Psoas muscle (tissue), 8 donors: ENCODE data around the gene IL6. TPM values are rescaled to one million over a fixed set of nuclear protein-coding genes. Genes with fewer than 3 reads are reported as not detected.
A peak's percentile ranks its signal among the peaks of the same experiment; 100 is the strongest.
"Not testable (repeated sequence)": the region's sequence is repeated elsewhere in the genome, so short reads cannot be mapped to it uniquely, and the experiment has no call there.

Source experiments
- ATAC-seq, 4 donors: fragments of 200-7000 bp; cut with Tn5 transposase; one replicate each; pipeline ENCODE4 v1.9.1; 2020; ENCODE audit warnings: moderate library complexity in 3 of 4, mild to moderate bottlenecking in 2 of 4
- DNase-seq, 2 donors: peaks; one replicate each; pipeline ENCODE4 v3.0.0-alpha.2; 2020
- H3K27ac ChIP-seq: fragments of 200-600 bp; one replicate; pipeline ENCODE4 v1.8.0; 2022
- H3K27me3 ChIP-seq, 3 donors: fragments of 200-600 bp in 1 of 3; one replicate each; pipeline versions ENCODE4 v1.6.1 to v1.8.0; 2013 to 2022; ENCODE audit warnings: low read length in 2 of 3, mild to moderate bottlenecking in 2 of 3, moderate library complexity in 1 of 3; ENCODE audit not compliant: insufficient read depth in 3 of 3
- H3K36me3 ChIP-seq, 2 donors: fragments of 200-600 bp in 1 of 2; one replicate each; pipeline versions ENCODE4 v1.6.1 to v1.8.0; 2013 to 2022; ENCODE audit warnings: low read depth in 1 of 2, mild to moderate bottlenecking in 1 of 2, moderate library complexity in 1 of 2; ENCODE audit not compliant: insufficient read depth in 1 of 2
- H3K4me1 ChIP-seq: fragments of 200-600 bp; one replicate; pipeline ENCODE4 v1.8.0; 2022
- H3K4me3 ChIP-seq: fragments of 200-600 bp; one replicate; pipeline ENCODE4 v1.8.0; 2022; ENCODE audit warnings: mild to moderate bottlenecking
- H3K9me3 ChIP-seq: fragments of 200-600 bp; one replicate; pipeline ENCODE4 v1.8.0; 2022
- CTCF ChIP-seq: fragments of 200-600 bp; IDR thresholded peaks from one replicate; pipeline ENCODE4 v1.8.0; 2022; ENCODE audit warnings: antibody characterized with exemption
- WGBS, 3 donors: extraction: QIAGEN DNeasy Blood & Tissue Kit; methylation state at CpG; one replicate each; pipeline versions ENCODE4 v1.1.6 to v1.1.7; 2013; 5-methylcytosine and 5-hydroxymethylcytosine counted together
- intact Hi-C, 2 donors: fragments of 100-400 bp; cut with DNase I; formaldehyde crosslinking; loops; one replicate each; pipeline versions ENCODE4 v1.11.0 to v1.14.2; 2022
- polyA plus RNA-seq, 3 donors: library from polyadenylated mRNA; stranded (reverse); fragments of 200-250 nt; gene quantifications; one replicate each; pipeline ENCODE4 v1.2.3, GENCODE V29; 2013
- total RNA-seq, 4 donors: library from RNA; stranded (reverse); fragmentation: NEBNext Ultra II Directional in 2 of 4; extraction: Animal tissue kit (Norgen Biotek cat#: 25700) in 2 of 4; gene quantifications; one replicate each; pipeline versions ENCODE4 v1.2.1 to v1.2.4, GENCODE V29; 2021 to 2023
- donor health status: healthy with polysubstance abuse.
- donor health status: DM: no; HTN: no; CAD: no; lungs with moderate emphysema.
- donor health status: Bipolar disorder and iron deficiency.
- donor health status: healthy.
- donor health status: DM: yes; HTN: yes; CAD: no.
- donor health status: DM: no; HTN: no; CAD: no.
- donor health status: DM: no; HTN: no; CAD: no.
- donor health status: DM: yes; HTN: yes; CAD: no.

Gene IL6
- total and polyA plus RNA-seq, 7 donors = 0.51 to 4.6 (median 1.6) TPM; not detected in 1

DNA sequence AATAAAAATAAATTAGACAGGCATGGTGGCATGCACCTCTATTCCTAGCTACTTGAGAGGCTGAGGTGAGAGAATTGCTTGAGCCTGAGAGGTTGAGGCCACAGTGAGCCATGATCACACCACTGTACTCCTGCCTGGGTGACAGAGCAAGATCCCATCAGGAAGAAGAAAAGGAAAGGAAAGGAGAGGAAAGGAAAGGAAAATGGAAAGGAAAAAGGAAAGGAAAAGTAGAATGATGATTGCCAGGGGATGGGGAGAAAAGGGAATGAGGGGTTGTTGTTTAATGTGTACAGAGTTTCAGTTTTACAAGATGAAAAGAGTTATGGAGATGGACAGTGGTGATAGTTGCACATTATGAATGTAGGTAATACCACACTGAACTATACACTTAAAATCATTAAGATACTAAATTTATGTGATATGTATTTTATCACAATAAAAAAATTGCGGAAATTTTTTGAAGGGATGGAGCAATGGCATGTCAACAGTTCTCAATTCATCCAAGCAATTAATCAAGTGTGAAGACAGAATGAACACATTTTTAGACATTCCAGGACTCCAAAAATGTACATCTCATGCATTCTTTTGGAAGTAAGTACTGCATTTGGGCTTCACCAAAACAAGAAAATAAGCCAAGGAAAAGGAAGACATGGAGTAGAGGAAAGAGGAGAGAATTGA, 44.3 kb downstream of the IL6 start:
- Histone ChIP-seq H3K27me3 (no peaks in the 10 kb centered on the region), H3K4me3 (no peak overlapping the region), H3K27ac (no peak overlapping the region), H3K9me3 (no peaks in the 10 kb centered on the region), H3K4me1 (no peaks in the 10 kb centered on the region), H3K36me3 (no peaks in the 10 kb centered on the region)
- no peak for TF ChIP-seq CTCF
- intact Hi-C loops = no loop called here
- DNase-seq = no peak
- 93 to 95% (median 95%) methylated on average over 1 of the region's 1 CpG for WGBS, 3 donors
- ATAC-seq = no peak

DNA sequence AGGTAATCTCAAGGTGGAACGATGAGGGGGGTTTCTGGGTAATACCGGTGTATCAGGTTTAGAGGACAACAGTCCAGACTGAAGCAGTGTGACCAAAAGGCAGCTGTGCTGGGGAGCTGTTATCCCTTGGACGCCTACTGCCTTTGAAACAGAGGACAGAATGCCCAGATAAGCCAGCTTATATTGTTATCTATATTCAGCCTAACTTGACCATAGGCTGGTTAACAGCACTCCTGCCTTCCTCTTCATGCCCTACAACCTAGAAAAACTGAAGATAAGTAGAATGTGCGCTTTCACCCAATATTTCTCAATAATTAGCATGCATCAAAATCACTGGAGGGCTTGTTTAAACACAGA, 44.9 kb downstream of the IL6 start:
- Histone ChIP-seq H3K9me3 (no peaks in the 10 kb centered on the region), H3K4me3 (no peak overlapping the region), H3K27me3 (no peaks in the 10 kb centered on the region), H3K4me1 (no peaks in the 10 kb centered on the region), H3K27ac (no peak overlapping the region), H3K36me3 (no peaks in the 10 kb centered on the region)
- DNase-seq (no peak), ATAC-seq (no peak)
- intact Hi-C loops = no loop called here
- WGBS, 3 donors = 58 to 64% (median 58%) methylated on average over 4 of the region's 4 CpGs
- no peak for TF ChIP-seq CTCF

DNA sequence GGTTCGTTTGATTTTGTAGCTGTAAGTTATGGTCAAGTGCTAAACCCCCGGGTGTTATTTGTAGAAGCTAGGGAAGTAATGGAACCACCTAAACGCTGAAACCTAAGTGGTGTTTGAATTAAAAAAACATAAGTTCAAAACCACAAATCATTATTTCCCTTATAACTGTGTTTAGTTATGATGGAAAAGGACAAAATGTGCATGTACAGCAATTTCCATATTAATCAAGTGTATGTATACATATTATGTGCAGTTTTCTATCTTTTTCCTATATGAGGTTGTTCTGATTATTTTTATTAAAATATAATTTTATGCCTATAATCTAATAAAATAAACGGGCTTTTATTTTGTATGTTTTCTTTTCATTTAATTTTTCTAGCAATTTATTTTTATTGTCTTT, 45.9 kb downstream of the IL6 start:
- no peaks in the 10 kb centered on the region for H3K9me3 ChIP-seq
- no peak for TF ChIP-seq CTCF

GRCh38 chr7:22776964-22777363, 50.0 kb downstream of the IL6 start:
- no peak for ATAC-seq

More for the DNA sequence above, 45.9 kb downstream of the IL6 start:
- Histone ChIP-seq H3K27ac (no peak overlapping the region), H3K4me1 (no peaks in the 10 kb centered on the region), H3K27me3 (no peaks in the 10 kb centered on the region), H3K36me3 (no peaks in the 10 kb centered on the region), H3K4me3 (no peak overlapping the region)
- DNase-seq (no peak), ATAC-seq (no peak)
- intact Hi-C loops = no loop called here
- 45 to 60% (median 45%) methylated on average over 4 of the region's 4 CpGs for WGBS, 3 donors

DNA sequence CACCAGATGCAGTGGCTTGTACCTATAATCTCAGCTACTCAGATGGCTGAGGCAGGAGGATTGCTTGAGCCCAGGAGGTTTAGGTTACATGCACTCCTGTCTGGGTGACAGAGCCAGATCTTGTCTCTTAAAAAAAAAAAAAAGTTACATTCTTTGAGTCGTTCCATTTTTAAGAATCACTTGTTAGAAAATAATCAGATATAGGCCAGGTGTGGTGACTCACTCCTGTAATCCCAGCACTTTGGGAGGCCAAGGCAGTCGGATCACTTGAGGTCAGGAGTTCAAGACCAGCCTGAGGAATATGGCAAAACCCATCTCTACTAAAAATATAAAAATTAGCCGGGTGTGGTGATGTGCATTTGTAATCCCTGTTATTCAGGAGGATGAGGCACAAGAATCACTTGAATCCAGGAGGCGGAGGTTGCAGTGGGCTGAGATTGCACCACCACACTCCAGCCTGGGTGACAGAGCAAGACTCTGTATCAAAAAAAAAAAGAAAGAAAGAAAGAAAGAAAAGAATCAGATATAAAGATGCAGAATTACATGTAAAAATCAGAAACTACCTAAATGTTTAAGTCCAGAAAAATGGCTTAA, 52.8 kb downstream of the IL6 start:
- 55 to 76% (median 62%) methylated on average over 4 of the region's 4 CpGs for WGBS, 3 donors
- H3K27me3 ChIP-seq, H3K27ac ChIP-seq, H3K36me3 ChIP-seq, H3K4me3 ChIP-seq, ATAC-seq, H3K4me1 ChIP-seq, H3K9me3 ChIP-seq, intact Hi-C loops: not testable (repeated sequence)
- DNase-seq = peak in 1 of 2 donors; percentile 23

More at GRCh38 chr7:22776964-22777363, 50.0 kb downstream of the IL6 start:
- H3K9me3 ChIP-seq = no peaks in the 10 kb centered on the region
- no peak overlapping the region for H3K4me3 ChIP-seq
- WGBS, 3 donors = 48 to 62% (median 55%) methylated on average over 4 of the region's 4 CpGs
- no peaks in the 10 kb centered on the region for H3K36me3 ChIP-seq
- no peak for TF ChIP-seq CTCF
- no peak overlapping the region for H3K27ac ChIP-seq
- no peak for DNase-seq
- no peaks in the 10 kb centered on the region for H3K4me1 ChIP-seq
- H3K27me3 ChIP-seq = no peaks in the 10 kb centered on the region
- intact Hi-C loops = no loop called here
